ENCODE measurements around the gene NAV3.

Gene NAV3

DNA sequence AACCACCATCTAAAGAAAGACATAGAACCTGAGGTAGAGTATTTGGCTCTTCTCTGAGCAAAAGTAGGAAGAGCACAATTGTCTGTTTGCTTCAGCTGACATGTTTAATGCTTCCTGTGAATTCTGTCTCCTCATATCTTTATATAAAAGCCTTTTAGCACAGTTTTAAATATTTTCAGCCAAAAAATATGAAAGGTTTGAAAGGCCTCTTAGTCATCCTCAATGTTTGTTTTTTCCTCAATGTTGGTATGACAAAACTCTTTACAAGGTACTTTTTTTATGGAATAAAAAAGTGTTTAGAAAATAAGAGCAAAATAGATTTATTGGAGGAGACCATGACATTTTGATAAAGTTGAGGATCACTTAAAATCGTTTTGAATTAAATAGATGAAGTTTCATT lies 360.9 kb downstream of the NAV3 start:
- Histone ChIP-seq H3K9me2 (replicated peaks; ENCODE audit: insufficient read depth, low read length) (0 out of 2 replicates have a peak, but pooled peaks cover 2% of the 10 kb centered on the region), H3K9ac (ENCODE audit: low read length) (no peak overlapping the region), H3K4me1 (ENCODE audit: low read length) (no peaks in the 10 kb centered on the region), H3K36me3 (replicated peaks; ENCODE audit: insufficient read depth, low read length) (no peaks in the 10 kb centered on the region), H3K4me3 (ENCODE audit: low read length) (no peak overlapping the region), H3F3A (ENCODE audit: insufficient read depth, low read length) (no peaks in the 10 kb centered on the region), H2AFZ (ENCODE audit: low read length) (no peak overlapping the region), H3K79me2 (ENCODE audit: low read length) (no peaks in the 10 kb centered on the region), H3K27me3 (replicated peaks; ENCODE audit: insufficient read depth, low read length) (no peaks in the 10 kb centered on the region), H3K9me3 (replicated peaks; ENCODE audit: insufficient read depth, low read length) (no peaks in the 10 kb centered on the region), H4K20me1 (ENCODE audit: insufficient read depth, low read length) (no peaks in the 10 kb centered on the region), H3K27ac (ENCODE audit: low read length) (no peak overlapping the region), H3K4me2 (ENCODE audit: low read depth, low read length) (no peak overlapping the region)
- no peak for DNase-seq
- TF ChIP-seq EZH2phosphoT487 (IDR thresholded peaks at IDR 0.05; ENCODE audit: low read length): no peak
- no peak for TF ChIP-seq CTCF (IDR thresholded peaks at IDR 0.05; ENCODE audit: low read length)
- TF ChIP-seq EZH2 (optimal IDR thresholded peaks at IDR 0.05; ENCODE audit: low read depth, low read length): no peak

- Histone ChIP-seq H3K9ac (ENCODE audit: low read length) (no peak overlapping the region), H3K4me1 (ENCODE audit: low read length) (no peaks in the 10 kb centered on the region), H3K4me2 (ENCODE audit: low read depth, low read length) (no peak overlapping the region), H3K79me2 (ENCODE audit: low read length) (no peaks in the 10 kb centered on the region), H3K9me3 (replicated peaks; ENCODE audit: insufficient read depth, low read length) (no peaks in the 10 kb centered on the region), H3K36me3 (replicated peaks; ENCODE audit: insufficient read depth, low read length) (no peaks in the 10 kb centered on the region), H4K20me1 (ENCODE audit: insufficient read depth, low read length) (no peaks in the 10 kb centered on the region), H3K27me3 (replicated peaks; ENCODE audit: insufficient read depth, low read length) (no peaks in the 10 kb centered on the region), H2AFZ (ENCODE audit: low read length) (no peak overlapping the region), H3K4me3 (ENCODE audit: low read length) (no peak overlapping the region), H3F3A (ENCODE audit: insufficient read depth, low read length) (no peaks in the 10 kb centered on the region), H3K27ac (ENCODE audit: low read length) (no peak overlapping the region), H3K9me2 (replicated peaks; ENCODE audit: insufficient read depth, low read length) (no peaks in the 10 kb centered on the region)
- TF ChIP-seq EZH2phosphoT487 (IDR thresholded peaks at IDR 0.05; ENCODE audit: low read length): no peak
- TF ChIP-seq EZH2 (optimal IDR thresholded peaks at IDR 0.05; ENCODE audit: low read depth, low read length): no peak
- TF ChIP-seq CTCF (IDR thresholded peaks at IDR 0.05; ENCODE audit: low read length): no peak
- DNase-seq: no peak
Measured at GRCh38 chr12:78192979-78193378, 362.3 kb downstream of the NAV3 start.

GRCh38 chr12:78194448-78194847 lies 363.8 kb downstream of the NAV3 start:
- Histone ChIP-seq H3K27ac (ENCODE audit: low read length) (no peak overlapping the region), H4K20me1 (ENCODE audit: insufficient read depth, low read length) (no peaks in the 10 kb centered on the region), H3K4me1 (ENCODE audit: low read length) (no peaks in the 10 kb centered on the region), H3K79me2 (ENCODE audit: low read length) (no peaks in the 10 kb centered on the region), H3K4me2 (ENCODE audit: low read depth, low read length) (no peak overlapping the region), H2AFZ (ENCODE audit: low read length) (no peak overlapping the region), H3K36me3 (replicated peaks; ENCODE audit: insufficient read depth, low read length) (no peaks in the 10 kb centered on the region), H3K9me3 (replicated peaks; ENCODE audit: insufficient read depth, low read length) (no peaks in the 10 kb centered on the region), H3K9me2 (replicated peaks; ENCODE audit: insufficient read depth, low read length) (no peaks in the 10 kb centered on the region), H3K9ac (ENCODE audit: low read length) (no peak overlapping the region), H3K27me3 (replicated peaks; ENCODE audit: insufficient read depth, low read length) (no peaks in the 10 kb centered on the region), H3F3A (ENCODE audit: insufficient read depth, low read length) (no peaks in the 10 kb centered on the region), H3K4me3 (ENCODE audit: low read length) (no peak overlapping the region)
- DNase-seq: no peak
- no peak for TF ChIP-seq CTCF (IDR thresholded peaks at IDR 0.05; ENCODE audit: low read length)
- no peak for TF ChIP-seq EZH2 (optimal IDR thresholded peaks at IDR 0.05; ENCODE audit: low read depth, low read length)
- TF ChIP-seq EZH2phosphoT487 (IDR thresholded peaks at IDR 0.05; ENCODE audit: low read length): no peak
